Activated B cell treated with CpG ODN at 0.5 μM for 24 hours (primary cell): ENCODE measurements around the gene AKAP9. TPM values are rescaled to one million over a fixed set of nuclear protein-coding genes. Genes with fewer than 3 reads are reported as not detected.
A peak's percentile ranks its signal among the peaks of the same experiment; 100 is the strongest.

Source experiments
- ATAC-seq: fragments of 200-7000 bp; cut with Tn5 transposase; one replicate; pipeline ENCODE4 v1.10.0; 2021; ENCODE audit warnings: low read depth, mild to moderate bottlenecking, moderate library complexity
- CTCF ChIA-PET: fragments of 350-600 bp; sonication (Branson Sonifier 250); formaldehyde crosslinking; loops from one replicate; lab custom pipeline; 2021; ENCODE audit warnings: antibody characterized with exemption; lab: Charles Lee
- POLR2A ChIA-PET: fragments of 350-600 bp; sonication (Branson Sonifier 250); formaldehyde crosslinking; loops from one replicate; lab custom pipeline; 2021; ENCODE audit warnings: antibody characterized with exemption; lab: Charles Lee
- DNase-seq: peaks from one replicate; pipeline ENCODE4 v3.0.0; 2022
- H3K27ac Mint-ChIP-seq: one replicate; pipeline ENCODE4 v1.8.0; 2020; ENCODE audit warnings: mixed read lengths
- H3K27me3 Mint-ChIP-seq: one replicate; pipeline ENCODE4 v1.8.0; 2021; ENCODE audit warnings: mixed read lengths
- H3K36me3 Mint-ChIP-seq: one replicate; pipeline ENCODE4 v1.8.0; 2021; ENCODE audit warnings: low read depth, mixed read lengths
- H3K4me1 Mint-ChIP-seq: one replicate; pipeline ENCODE4 v1.8.0; 2021; ENCODE audit warnings: mixed read lengths
- H3K4me3 Mint-ChIP-seq: one replicate; pipeline ENCODE4 v1.8.0; 2020; ENCODE audit warnings: mild to moderate bottlenecking, mixed read lengths
- H3K9me3 Mint-ChIP-seq: one replicate; pipeline ENCODE4 v1.8.0; 2020; ENCODE audit warnings: mixed read lengths
- CTCF ChIP-seq: fragments of 200-600 bp; IDR thresholded peaks from one replicate; pipeline ENCODE4 v1.8.0; 2022; ENCODE audit warnings: antibody characterized with exemption, mild to moderate bottlenecking
- intact Hi-C: fragments of 100-400 bp; cut with micrococcal nuclease; formaldehyde crosslinking; loops from one replicate; pipeline ENCODE4 v1.15.1; 2024
- total RNA-seq: library from RNA; stranded (reverse); gene quantifications from 2 replicates; pipeline ENCODE4 v1.2.3, GENCODE V29; 2022

AKAP9 gene
- total RNA-seq, 1 donor from 2014 or later = 58.4 TPM

GRCh38 chr7:92057375-92057774, 116.7 kb downstream of the AKAP9 start:
- Mint-ChIP-seq H3K9me3 (no peaks in the 10 kb centered on the region), H3K4me3 (no peak overlapping the region), H3K27ac (no peak overlapping the region), H3K4me1 (peaks cover 10% of the 10 kb centered on the region), H3K36me3 (peaks cover 31% of the 10 kb centered on the region), H3K27me3 (no peaks in the 10 kb centered on the region)
- no peak for TF ChIP-seq CTCF
- DNase-seq = no peak
- POLR2A ChIA-PET = interaction anchor here (0.6 kb wide), 1 partner anchor 57 kb away, joined by 3 read pairs; no protein-coding TSS in a partner anchor
- no peak for ATAC-seq
- intact Hi-C loops = no loop called here
- CTCF ChIA-PET = no interaction called here

GRCh38 chr7:92058040-92058439, 117.4 kb downstream of the AKAP9 start:
- TF ChIP-seq CTCF = no peak
- ATAC-seq (no peak), DNase-seq (no peak)
- H3K9me3 Mint-ChIP-seq = no peaks in the 10 kb centered on the region
- H3K27me3 Mint-ChIP-seq = no peaks in the 10 kb centered on the region
- H3K36me3 Mint-ChIP-seq = peaks cover 30% of the 10 kb centered on the region
- H3K27ac Mint-ChIP-seq = peak overlapping the region; percentile 12
- peaks cover 10% of the 10 kb centered on the region for H3K4me1 Mint-ChIP-seq
- ChIA-PET POLR2A (no interaction called here), CTCF (no interaction called here)
- H3K4me3 Mint-ChIP-seq = no peak overlapping the region
- intact Hi-C loops = no loop called here

GRCh38 chr7:92058899-92059298, 118.2 kb downstream of the AKAP9 start:
- intact Hi-C loops = no loop called here
- CTCF ChIA-PET = no interaction called here

GRCh38 chr7:92061154-92061553, 120.5 kb downstream of the AKAP9 start:
- Mint-ChIP-seq H3K27me3 (no peaks in the 10 kb centered on the region), H3K27ac (no peak overlapping the region), H3K4me1 (peaks cover 10% of the 10 kb centered on the region), H3K4me3 (no peak overlapping the region), H3K9me3 (no peaks in the 10 kb centered on the region), H3K36me3 (peaks cover 36% of the 10 kb centered on the region)
- POLR2A ChIA-PET = no interaction called here
- CTCF ChIA-PET = no interaction called here
- DNase-seq = no peak
- intact Hi-C loops = no loop called here
- no peak for TF ChIP-seq CTCF
- no peak for ATAC-seq

More at GRCh38 chr7:92058899-92059298, 118.2 kb downstream of the AKAP9 start:
- H3K4me3 Mint-ChIP-seq = no peak overlapping the region
- H3K27ac Mint-ChIP-seq = no peak overlapping the region
- no peaks in the 10 kb centered on the region for H3K27me3 Mint-ChIP-seq
- H3K4me1 Mint-ChIP-seq = peaks cover 10% of the 10 kb centered on the region
- H3K36me3 Mint-ChIP-seq = peaks cover 32% of the 10 kb centered on the region
- ATAC-seq (no peak), DNase-seq (no peak)
- POLR2A ChIA-PET = no interaction called here
- H3K9me3 Mint-ChIP-seq = no peaks in the 10 kb centered on the region
- TF ChIP-seq CTCF = no peak

- DNase-seq (no peak), ATAC-seq (no peak)
- Mint-ChIP-seq H3K4me1 (no peaks in the 10 kb centered on the region), H3K27me3 (no peaks in the 10 kb centered on the region), H3K36me3 (peaks cover 60% of the 10 kb centered on the region), H3K9me3 (no peaks in the 10 kb centered on the region), H3K27ac (no peak overlapping the region), H3K4me3 (no peak overlapping the region)
- TF ChIP-seq CTCF = no peak
- POLR2A ChIA-PET = interaction anchor here (0.6 kb wide), 1 partner anchor 805 kb away, joined by 3 read pairs; no protein-coding TSS in a partner anchor
- intact Hi-C loops = no loop called here
- CTCF ChIA-PET = no interaction called here
These were observed 123.9 kb downstream of the AKAP9 start for GRCh38 chr7:92064438-92065029.
